LHCN-M2 (cell line): ENCODE measurements around the gene PDZD2. TPM values are rescaled to one million over a fixed set of nuclear protein-coding genes. Genes with fewer than 3 reads are reported as not detected.
A peak's percentile ranks its signal among the peaks of the same experiment; 100 is the strongest.

Experiments used
- DNase-seq: peaks from one replicate; pipeline ENCODE4 v3.0.0-alpha.2; 2012; ENCODE audit warnings: low read depth
- total RNA-seq: library from RNA; depleted of rRNA; stranded (reverse); fragments of >200 nt; gene quantifications from 2 replicates; pipeline ENCODE4 v1.2.3, GENCODE V29; 2014

Gene PDZD2
- total RNA-seq, 1 experiment from 2014 or later, result not detected

- no peak for DNase-seq
Measured at GRCh38 chr5:32130865-32131264, 491.9 kb downstream of the PDZD2 start.

GRCh38 chr5:32131604-32132003 lies 492.7 kb downstream of the PDZD2 start:
- DNase-seq, result no peak

GRCh38 chr5:32132757-32133156 lies 493.8 kb downstream of the PDZD2 start:
- DNase-seq, result no peak

- no peak for DNase-seq
Measured at GRCh38 chr5:32135086-32135485, 496.2 kb downstream of the PDZD2 start.

GRCh38 chr5:32136342-32136741 lies 497.4 kb downstream of the PDZD2 start:
- no peak for DNase-seq

DNA sequence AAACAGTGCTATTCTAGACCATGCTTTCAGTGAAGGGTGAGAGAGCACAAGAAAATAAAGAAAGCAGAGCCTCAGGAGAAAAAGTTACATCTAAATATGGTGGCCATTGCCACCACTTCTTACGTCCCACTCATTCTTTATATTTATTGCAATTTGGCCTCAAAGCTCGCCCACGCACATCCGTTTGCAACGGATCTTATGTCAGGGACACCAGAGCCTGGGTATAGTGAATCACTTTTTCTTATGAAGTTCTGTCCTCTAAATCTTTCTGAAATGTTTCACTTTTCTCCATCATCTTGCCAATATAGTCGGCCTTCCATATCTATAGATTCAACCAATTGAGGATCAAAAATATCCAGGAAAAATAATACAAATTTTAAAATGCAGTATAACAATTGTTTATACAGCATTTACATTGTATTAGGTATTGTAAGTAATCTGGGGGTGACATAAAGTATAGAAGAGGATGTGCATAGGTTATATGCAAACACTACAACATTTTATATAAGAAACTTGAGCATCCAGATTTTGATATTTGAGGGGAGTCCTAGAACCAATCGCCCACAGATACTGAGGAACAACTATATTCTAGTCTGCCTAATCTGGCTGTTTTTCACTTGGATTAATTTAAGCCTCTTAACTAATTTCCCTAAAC lies 500.0 kb downstream of the PDZD2 start:
- DNase-seq, result no peak

DNA sequence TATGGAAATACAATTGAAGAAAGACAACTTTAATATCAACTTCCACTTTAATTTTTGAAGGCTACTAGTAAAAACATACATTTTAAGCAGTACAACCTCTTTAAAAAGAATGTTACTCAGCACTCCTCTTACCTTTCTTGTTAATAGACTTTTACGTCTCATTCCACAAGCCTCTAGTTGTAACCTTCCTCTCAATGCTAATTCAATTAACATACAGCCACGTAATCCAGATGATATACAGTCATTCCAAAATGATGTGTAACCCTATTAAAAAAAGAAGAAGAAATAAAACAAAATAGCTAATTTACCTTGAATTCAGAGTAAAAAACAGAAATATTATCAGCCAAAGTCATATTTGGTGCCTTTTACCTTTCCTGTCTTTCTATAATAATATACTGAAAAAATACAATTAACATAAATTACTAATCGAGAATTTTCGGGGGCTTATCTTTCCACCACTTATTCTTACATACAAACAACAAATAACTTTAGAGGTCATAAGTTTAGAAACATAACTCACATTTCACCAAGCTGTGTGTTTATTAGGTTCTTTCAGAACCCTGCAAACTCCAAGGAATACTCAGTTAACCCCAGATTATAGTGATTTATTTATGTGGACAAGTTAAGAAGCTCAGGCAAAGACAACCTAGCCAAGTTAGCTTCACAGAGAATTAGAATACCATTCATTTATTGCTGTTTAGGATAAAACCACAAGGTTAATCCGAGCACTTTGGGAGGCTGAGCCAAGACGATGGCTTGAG lies 504.9 kb downstream of the PDZD2 start:
- no peak for DNase-seq

DNA sequence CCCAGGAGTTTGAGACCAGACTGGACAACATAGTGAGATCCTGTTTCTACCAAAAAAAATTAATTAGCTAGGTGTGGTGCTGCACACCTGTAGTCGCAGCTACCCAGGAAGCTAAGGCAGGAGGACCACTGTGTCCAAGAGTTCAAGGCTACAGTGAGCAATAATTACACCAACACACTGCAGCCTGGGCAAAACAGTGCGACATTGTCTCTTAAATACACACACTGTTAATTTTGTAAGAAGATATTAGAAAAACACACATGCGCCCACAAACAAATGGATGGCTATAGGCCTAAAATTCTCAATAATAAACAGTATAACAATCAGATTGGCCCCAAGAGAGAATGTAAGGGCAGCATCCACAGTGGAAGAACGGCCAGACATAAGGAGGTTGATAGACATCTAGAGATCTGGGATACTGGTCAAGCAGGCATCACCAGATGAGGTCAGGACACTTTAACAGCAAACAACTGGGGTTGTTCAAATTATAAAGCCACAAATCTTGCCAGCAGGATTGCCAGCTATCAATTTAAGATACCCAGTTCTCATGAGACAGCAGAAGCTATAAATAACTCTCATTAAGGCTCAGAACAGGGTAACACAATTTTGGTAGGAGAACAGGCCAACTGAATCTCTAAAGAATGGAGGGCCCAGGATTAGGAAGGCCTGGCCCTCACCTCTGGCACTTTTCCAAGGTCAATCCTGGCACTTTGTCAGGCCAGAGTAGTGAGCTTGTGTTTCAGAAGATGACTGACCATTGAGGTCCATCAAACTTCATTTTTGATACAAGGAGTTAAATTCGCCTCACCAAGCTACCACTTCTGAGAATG lies 505.7 kb downstream of the PDZD2 start:
- DNase-seq, result peak; percentile 21

DNA sequence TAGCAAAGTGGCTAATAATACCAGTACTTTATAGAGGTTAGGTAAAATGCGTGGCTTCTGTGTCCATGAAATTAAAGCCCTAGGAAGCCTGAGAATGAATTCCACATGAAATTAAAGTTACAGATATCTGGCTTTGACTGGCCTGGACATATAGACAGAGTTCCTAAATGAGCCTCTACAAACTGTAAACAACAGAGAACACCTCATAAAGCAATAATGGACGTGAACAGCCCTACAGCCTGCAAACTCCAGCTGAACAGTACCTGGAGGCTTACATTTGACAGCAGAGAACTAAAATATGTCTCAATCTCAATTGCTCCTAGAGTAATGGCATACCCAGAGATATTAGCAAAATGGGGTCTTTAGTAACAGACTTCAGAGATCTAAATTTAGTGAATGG lies 506.4 kb downstream of the PDZD2 start:
- DNase-seq, result no peak

- DNase-seq, result no peak
Measured at GRCh38 chr5:32147236-32147635, 508.3 kb downstream of the PDZD2 start.

DNA sequence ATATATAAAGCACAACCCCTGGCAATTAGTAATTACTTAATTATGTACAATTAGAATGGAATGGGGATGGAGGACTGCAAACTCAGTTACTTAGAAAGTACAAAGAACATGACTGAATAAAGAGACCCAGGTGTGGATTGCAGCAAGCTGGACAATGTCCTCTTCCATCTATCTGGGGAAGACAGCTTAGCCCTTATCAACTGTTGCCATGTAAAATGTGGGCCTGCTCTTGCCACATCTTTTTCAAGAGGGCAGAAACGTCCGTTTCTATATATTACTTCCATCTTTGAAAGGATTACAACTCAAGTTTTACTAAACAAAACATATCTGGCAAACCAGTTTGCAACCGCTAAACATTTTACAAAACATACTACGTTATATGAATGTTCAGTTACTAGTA lies 509.0 kb downstream of the PDZD2 start:
- DNase-seq, result no peak

DNA sequence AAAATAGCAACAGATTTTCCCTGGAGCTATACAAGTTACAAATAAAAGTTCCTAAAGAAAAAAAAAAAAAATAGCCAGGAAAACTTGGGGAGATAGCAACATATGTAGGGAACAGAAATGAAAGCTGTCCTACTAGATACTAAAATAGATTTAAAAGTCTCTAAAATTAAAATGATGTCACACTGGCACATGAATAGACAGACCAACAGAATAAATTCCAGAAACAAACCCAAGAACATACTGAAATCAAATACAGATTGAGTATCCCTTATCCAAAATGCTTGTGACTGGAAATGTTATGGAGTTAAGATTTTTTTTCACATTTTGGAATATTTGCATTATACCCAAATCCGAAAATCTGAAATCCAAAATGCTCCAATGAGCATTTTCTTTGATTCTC lies 511.4 kb downstream of the PDZD2 start:
- no peak for DNase-seq

DNA sequence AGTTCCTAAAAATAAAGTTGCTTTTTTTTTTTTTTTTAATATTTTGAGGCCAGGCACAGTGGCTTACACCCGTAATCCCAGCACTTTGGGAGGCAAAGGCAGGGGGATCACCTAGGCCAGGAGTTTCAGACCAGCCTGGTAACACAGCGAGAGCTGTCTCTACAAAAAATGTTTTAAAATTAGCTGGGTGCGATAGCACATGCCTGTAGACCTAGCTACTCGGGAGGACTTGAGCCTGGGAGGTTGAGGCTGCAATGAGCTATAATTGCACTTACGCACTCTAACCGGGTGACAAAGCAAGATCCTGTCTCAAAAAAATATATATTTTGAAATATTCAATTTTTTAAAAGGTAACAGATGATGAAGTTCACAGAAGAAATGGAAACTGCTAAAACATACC lies 512.3 kb downstream of the PDZD2 start:
- DNase-seq, result no peak

DNA sequence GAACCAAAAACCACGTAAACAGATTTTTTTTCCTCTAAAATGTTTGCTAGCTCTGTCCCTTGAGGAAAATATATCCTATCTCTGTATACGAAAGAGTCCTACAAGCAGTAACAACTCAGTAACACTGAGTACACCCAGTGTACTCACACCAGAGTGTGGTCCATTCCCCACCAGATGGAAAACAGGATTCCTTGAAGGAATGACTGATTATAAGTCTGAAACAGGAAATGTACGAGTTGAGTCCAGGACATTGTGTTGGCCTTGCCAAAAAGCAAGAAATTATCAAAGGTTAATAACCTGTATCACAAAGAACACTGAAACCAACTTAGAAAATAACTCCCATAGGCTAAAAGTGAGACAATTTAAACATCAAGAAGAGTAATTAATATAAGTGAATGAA lies 514.8 kb downstream of the PDZD2 start:
- DNase-seq, result no peak

DNA sequence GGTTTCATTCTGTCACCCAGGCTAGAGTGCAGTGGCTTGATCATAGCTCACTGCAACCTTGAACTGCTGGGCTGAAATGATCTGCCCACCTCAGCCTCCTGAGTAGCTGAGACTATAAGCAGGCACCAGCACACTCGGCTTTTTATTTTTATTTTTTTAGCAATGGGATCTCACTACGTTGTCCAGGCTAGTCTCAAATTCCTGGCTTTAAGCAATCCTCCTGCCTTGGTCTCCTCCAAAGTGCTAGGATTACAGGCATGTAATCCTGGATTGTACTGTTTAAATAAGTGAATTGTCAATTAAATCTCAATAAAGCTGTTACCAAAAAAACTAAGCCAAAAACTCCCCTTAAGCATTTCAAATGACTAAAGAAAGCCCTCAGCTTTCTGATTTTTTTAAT lies 516.3 kb downstream of the PDZD2 start:
- DNase-seq, result no peak

- DNase-seq, result no peak
Measured at GRCh38 chr5:32156635-32157034, 517.7 kb downstream of the PDZD2 start.

- no peak for DNase-seq
Measured at GRCh38 chr5:32157078-32157477, 518.1 kb downstream of the PDZD2 start.

- no peak for DNase-seq
Measured at GRCh38 chr5:32158679-32158975, 519.7 kb downstream of the PDZD2 start.

GRCh38 chr5:32159328-32160072 lies 520.6 kb downstream of the PDZD2 start:
- no peak for DNase-seq

DNA sequence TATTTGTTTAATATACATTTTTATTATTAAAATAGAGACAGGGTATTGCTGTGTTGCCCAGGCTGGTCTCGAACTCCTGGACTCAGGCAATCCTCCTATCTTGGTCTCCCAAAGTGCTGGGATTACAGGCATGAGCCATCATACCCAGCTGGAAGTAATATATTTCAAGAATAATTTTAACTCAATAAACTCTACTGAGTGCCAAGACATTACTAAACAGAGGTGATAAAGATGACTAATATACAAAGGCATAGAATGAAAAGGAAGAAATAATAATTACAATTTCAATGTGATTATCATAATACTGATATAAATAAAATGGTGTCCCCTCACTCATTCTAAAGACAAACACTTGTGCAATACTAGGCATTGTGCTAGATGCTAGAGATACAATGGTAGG lies 521.3 kb downstream of the PDZD2 start:
- DNase-seq, result no peak
